IMR-90 (cell line): ENCODE data around the gene ANXA2.

Experiments used
- MAFK ChIP-seq: IDR thresholded peaks from 2 replicates; pipeline ENCODE4 v1.6.1; 2012; ENCODE audit warnings: low read depth, low read length, improper control_type of control experiment
- MAZ ChIP-seq: IDR thresholded peaks from 2 replicates; pipeline ENCODE4 v1.6.1; 2012; ENCODE audit warnings: low read depth, mild to moderate bottlenecking, low read length, improper control_type of control experiment, moderate library complexity, borderline replicate concordance
- NFE2L2 ChIP-seq: fragments of 150-350 bp; IDR thresholded peaks from 2 replicates; pipeline ENCODE4 v1.6.1; 2016; ENCODE audit warnings: low read depth, mild to moderate bottlenecking, low read length
- RAD21 ChIP-seq: IDR thresholded peaks from 2 replicates; pipeline ENCODE4 v1.6.1; 2012; ENCODE audit warnings: low read length, improper control_type of control experiment
- RFX5 ChIP-seq: IDR thresholded peaks from 2 replicates; pipeline ENCODE4 v1.8.0; 2012; ENCODE audit warnings: low read depth, mild to moderate bottlenecking, low read length, moderate library complexity
- TF ChIP-seq, protein P1 (sequence below): conservative IDR thresholded peaks from 2 replicates; pipeline ENCODE4 v1.5.1; 2012; ENCODE audit warnings: mild to moderate bottlenecking, low read depth, low read length, improper control_type of control experiment
- TF ChIP-seq, protein P2 (sequence below): fragments of 150-350 bp; IDR thresholded peaks from 2 replicates; pipeline ENCODE4 v1.6.1; 2017; ENCODE audit warnings: mild to moderate bottlenecking, antibody characterized with exemption, low read length, low read depth

DNA sequence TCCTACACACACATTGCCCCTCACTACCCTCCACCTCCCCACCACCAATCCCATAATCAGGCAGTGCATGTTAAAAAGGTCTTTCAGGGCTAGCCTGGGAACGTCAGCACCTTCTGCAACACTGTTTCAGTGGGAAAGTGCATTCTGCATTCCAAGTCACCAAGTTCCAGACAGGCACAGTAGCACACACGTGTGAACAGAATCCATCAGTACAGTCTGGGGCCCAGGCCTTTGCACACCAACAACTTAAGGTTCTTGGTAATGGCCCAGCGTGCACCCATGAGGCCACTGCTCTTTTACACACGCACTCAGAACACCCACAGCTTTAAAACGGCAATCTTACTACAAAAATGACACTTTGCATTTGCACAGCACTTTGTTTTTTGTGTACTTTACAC, 1.2 kb downstream of the ANXA2 start:
- TF ChIP-seq RAD21 = no peak
- TF ChIP-seq, protein P1, sequence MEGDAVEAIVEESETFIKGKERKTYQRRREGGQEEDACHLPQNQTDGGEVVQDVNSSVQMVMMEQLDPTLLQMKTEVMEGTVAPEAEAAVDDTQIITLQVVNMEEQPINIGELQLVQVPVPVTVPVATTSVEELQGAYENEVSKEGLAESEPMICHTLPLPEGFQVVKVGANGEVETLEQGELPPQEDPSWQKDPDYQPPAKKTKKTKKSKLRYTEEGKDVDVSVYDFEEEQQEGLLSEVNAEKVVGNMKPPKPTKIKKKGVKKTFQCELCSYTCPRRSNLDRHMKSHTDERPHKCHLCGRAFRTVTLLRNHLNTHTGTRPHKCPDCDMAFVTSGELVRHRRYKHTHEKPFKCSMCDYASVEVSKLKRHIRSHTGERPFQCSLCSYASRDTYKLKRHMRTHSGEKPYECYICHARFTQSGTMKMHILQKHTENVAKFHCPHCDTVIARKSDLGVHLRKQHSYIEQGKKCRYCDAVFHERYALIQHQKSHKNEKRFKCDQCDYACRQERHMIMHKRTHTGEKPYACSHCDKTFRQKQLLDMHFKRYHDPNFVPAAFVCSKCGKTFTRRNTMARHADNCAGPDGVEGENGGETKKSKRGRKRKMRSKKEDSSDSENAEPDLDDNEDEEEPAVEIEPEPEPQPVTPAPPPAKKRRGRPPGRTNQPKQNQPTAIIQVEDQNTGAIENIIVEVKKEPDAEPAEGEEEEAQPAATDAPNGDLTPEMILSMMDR = no peak
- TF ChIP-seq NFE2L2 = no peak
- TF ChIP-seq, protein P2, sequence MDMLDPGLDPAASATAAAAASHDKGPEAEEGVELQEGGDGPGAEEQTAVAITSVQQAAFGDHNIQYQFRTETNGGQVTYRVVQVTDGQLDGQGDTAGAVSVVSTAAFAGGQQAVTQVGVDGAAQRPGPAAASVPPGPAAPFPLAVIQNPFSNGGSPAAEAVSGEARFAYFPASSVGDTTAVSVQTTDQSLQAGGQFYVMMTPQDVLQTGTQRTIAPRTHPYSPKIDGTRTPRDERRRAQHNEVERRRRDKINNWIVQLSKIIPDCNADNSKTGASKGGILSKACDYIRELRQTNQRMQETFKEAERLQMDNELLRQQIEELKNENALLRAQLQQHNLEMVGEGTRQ = no peak
- TF ChIP-seq RFX5 = no peak
- TF ChIP-seq MAFK = no peak
- TF ChIP-seq MAZ = no peak
